Choroid plexus epithelial cell (primary cell): ENCODE data around the gene CELF2.

ENCODE experiments used
- DNase-seq: peaks from one replicate; pipeline ENCODE4 v3.0.0-alpha.2; 2010; ENCODE audit warnings: low read depth
- H3K4me3 ChIP-seq: 2 replicates; pipeline ENCODE4 v1.5.1; 2011; ENCODE audit warnings: low read depth, mild to moderate bottlenecking, control low read depth, low read length, moderate library complexity
- CTCF ChIP-seq: conservative IDR thresholded peaks from 2 replicates; pipeline ENCODE4 v1.5.1; 2011; ENCODE audit warnings: low read depth, mild to moderate bottlenecking, control low read depth, inconsistent platforms, low read length, moderate library complexity

The CELF2 gene

GRCh38 chr10:11191190-11191589 is 173.5 kb downstream of the CELF2 start:
- no peak for DNase-seq
- no peak for TF ChIP-seq CTCF
- no peak overlapping the region for H3K4me3 ChIP-seq

GRCh38 chr10:11191678-11192077 is 174.0 kb downstream of the CELF2 start:
- DNase-seq = no peak
- H3K4me3 ChIP-seq = no peak overlapping the region
- TF ChIP-seq CTCF = no peak

- TF ChIP-seq CTCF = no peak
- H3K4me3 ChIP-seq = no peak overlapping the region
- no peak for DNase-seq
These were observed 174.8 kb downstream of the CELF2 start for GRCh38 chr10:11192304-11193000.

GRCh38 chr10:11193001-11193551 is 175.4 kb downstream of the CELF2 start:
- DNase-seq = no peak
- TF ChIP-seq CTCF = no peak
- H3K4me3 ChIP-seq = no peak overlapping the region

- no peak overlapping the region for H3K4me3 ChIP-seq
- DNase-seq = no peak
- no peak for TF ChIP-seq CTCF
These were observed 177.4 kb downstream of the CELF2 start for GRCh38 chr10:11194859-11195586.

GRCh38 chr10:11195623-11196022 is 178.0 kb downstream of the CELF2 start:
- no peak overlapping the region for H3K4me3 ChIP-seq
- TF ChIP-seq CTCF = no peak
- no peak for DNase-seq
